NCI-H748 treated with DMSO at 0.1 percent for 48 hours (cell line): Measurements from ENCODE around the gene SIAH3.

Experiments used
- DNase-seq: peaks from one replicate; lab custom pipeline; 2025; lab: John Stamatoyannopoulos, UW

The SIAH3 gene

GRCh38 chr13:45863709-45864590, 12.4 kb upstream of the SIAH3 start:
- peak; percentile 29 for DNase-seq

GRCh38 chr13:45861322-45861721, 9.8 kb upstream of the SIAH3 start:
- no peak for DNase-seq

GRCh38 chr13:45860240-45860639, 8.7 kb upstream of the SIAH3 start:
- DNase-seq, result no peak

- DNase-seq, result no peak
Measured at GRCh38 chr13:45859705-45860104, 8.2 kb upstream of the SIAH3 start.

- DNase-seq, result no peak
Measured at GRCh38 chr13:45852494-45852893, 941 bp upstream of the SIAH3 start.

- DNase-seq, result no peak
Measured at GRCh38 chr13:45851956-45852355, 403 bp upstream of the SIAH3 start.

- DNase-seq, result no peak
Measured at GRCh38 chr13:45850027-45850613, 1.4 kb downstream of the SIAH3 start.

- DNase-seq, result no peak
Measured at GRCh38 chr13:45849408-45849807, 2.1 kb downstream of the SIAH3 start.

GRCh38 chr13:45847554-45848224, 3.9 kb downstream of the SIAH3 start:
- no peak for DNase-seq

- DNase-seq, result no peak
Measured at GRCh38 chr13:45846681-45847080, 4.9 kb downstream of the SIAH3 start.

- DNase-seq, result no peak
Measured at GRCh38 chr13:45838171-45838745, 13.3 kb downstream of the SIAH3 start.

- DNase-seq, result no peak
Measured at GRCh38 chr13:45837111-45837510, 14.4 kb downstream of the SIAH3 start.

GRCh38 chr13:45834411-45834994, 17.1 kb downstream of the SIAH3 start:
- no peak for DNase-seq

GRCh38 chr13:45833663-45834375, 17.7 kb downstream of the SIAH3 start:
- DNase-seq, result no peak

- DNase-seq, result no peak
Measured at GRCh38 chr13:45833242-45833641, 18.3 kb downstream of the SIAH3 start.

- DNase-seq, result no peak
Measured at GRCh38 chr13:45831851-45832250, 19.7 kb downstream of the SIAH3 start.

- DNase-seq, result no peak
Measured at GRCh38 chr13:45830121-45830520, 21.4 kb downstream of the SIAH3 start.

- no peak for DNase-seq
Measured at GRCh38 chr13:45828256-45828968, 23.1 kb downstream of the SIAH3 start.

GRCh38 chr13:45827318-45827717, 24.2 kb downstream of the SIAH3 start:
- DNase-seq, result no peak

- no peak for DNase-seq
Measured at GRCh38 chr13:45826731-45827130, 24.8 kb downstream of the SIAH3 start.

- DNase-seq, result no peak
Measured at GRCh38 chr13:45825387-45825650, 26.2 kb downstream of the SIAH3 start.
